ENCODE data around the gene SLC30A2. TPM values are rescaled to one million over a fixed set of nuclear protein-coding genes. Genes with fewer than 3 reads are reported as not detected.

The SLC30A2 gene
- total RNA-seq, 1 experiment from 2014 or later: 3.0 TPM

- TF ChIP-seq CTCF (IDR thresholded peaks at IDR 0.05; ENCODE audit: insufficient read depth in 1 of 2, low read depth in 1 of 2, low read length in 1 of 2, severe bottlenecking in 1 of 2, unreplicated experiment in 1 of 2): no peak
- intact Hi-C loops (cut with micrococcal nuclease; ENCODE audit: unreplicated experiment): no loop called here
- POLR2A ChIA-PET: no interaction called here
- no peak for DNase-seq
- CTCF ChIA-PET: no interaction called here
- Mint-ChIP-seq H3K27ac (ENCODE audit: unreplicated experiment) (peak overlapping the region; percentile 46), H3K36me3 (ENCODE audit: insufficient read depth, unreplicated experiment) (no peaks in the 10 kb centered on the region), H3K4me3 (ENCODE audit: unreplicated experiment) (no peak overlapping the region), H3K9me3 (ENCODE audit: unreplicated experiment) (no peaks in the 10 kb centered on the region), H3K4me1 (ENCODE audit: low read depth, unreplicated experiment) (peaks cover 20% of the 10 kb centered on the region), H3K27me3 (ENCODE audit: insufficient read depth, unreplicated experiment) (no peaks in the 10 kb centered on the region)
- H3K4me1 ChIP-seq: peaks cover 37% of the 10 kb centered on the region
- H3K36me3 ChIP-seq (ENCODE audit: control insufficient read depth, insufficient read depth, low read length): no peaks in the 10 kb centered on the region
- no peak overlapping the region for H3K4me3 ChIP-seq (ENCODE audit: low read depth, low read length)
- BruUV-seq (replicated peaks): no TSS peak
- no peaks in the 10 kb centered on the region for H3K27me3 ChIP-seq (replicated peaks; ENCODE audit: control insufficient read depth, insufficient read depth, low read length)
- no peaks in the 10 kb centered on the region for H3K9me3 ChIP-seq
Measured at GRCh38 chr1:26050248-26050640, 4.3 kb upstream of the SLC30A2 start.

GRCh38 chr1:26049531-26050247 lies 3.8 kb upstream of the SLC30A2 start:
- TF ChIP-seq CTCF (IDR thresholded peaks at IDR 0.05; ENCODE audit: insufficient read depth in 1 of 2, low read depth in 1 of 2, low read length in 1 of 2, severe bottlenecking in 1 of 2, unreplicated experiment in 1 of 2): no peak
- Mint-ChIP-seq H3K4me1 (ENCODE audit: low read depth, unreplicated experiment) (peaks cover 20% of the 10 kb centered on the region), H3K36me3 (ENCODE audit: insufficient read depth, unreplicated experiment) (no peaks in the 10 kb centered on the region), H3K27me3 (ENCODE audit: insufficient read depth, unreplicated experiment) (no peaks in the 10 kb centered on the region), H3K9me3 (ENCODE audit: unreplicated experiment) (no peaks in the 10 kb centered on the region), H3K4me3 (ENCODE audit: unreplicated experiment) (no peak overlapping the region), H3K27ac (ENCODE audit: unreplicated experiment) (peak overlapping the region; percentile 46)
- H3K27me3 ChIP-seq (replicated peaks; ENCODE audit: control insufficient read depth, insufficient read depth, low read length): no peaks in the 10 kb centered on the region
- POLR2A ChIA-PET: no interaction called here
- no peak for DNase-seq
- H3K36me3 ChIP-seq (ENCODE audit: control insufficient read depth, insufficient read depth, low read length): no peaks in the 10 kb centered on the region
- peaks cover 42% of the 10 kb centered on the region for H3K4me1 ChIP-seq
- intact Hi-C loops (cut with micrococcal nuclease; ENCODE audit: unreplicated experiment): no loop called here
- no peaks in the 10 kb centered on the region for H3K9me3 ChIP-seq
- BruUV-seq (replicated peaks): no TSS peak
- CTCF ChIA-PET: no interaction called here
- no peak overlapping the region for H3K4me3 ChIP-seq (ENCODE audit: low read depth, low read length)

- POLR2A ChIA-PET: no interaction called here
- no peaks in the 10 kb centered on the region for H3K27me3 ChIP-seq (replicated peaks; ENCODE audit: control insufficient read depth, insufficient read depth, low read length)
- Mint-ChIP-seq H3K27ac (ENCODE audit: unreplicated experiment) (no peak overlapping the region), H3K4me1 (ENCODE audit: low read depth, unreplicated experiment) (peaks cover 14% of the 10 kb centered on the region), H3K9me3 (ENCODE audit: unreplicated experiment) (no peaks in the 10 kb centered on the region), H3K36me3 (ENCODE audit: insufficient read depth, unreplicated experiment) (no peaks in the 10 kb centered on the region), H3K27me3 (ENCODE audit: insufficient read depth, unreplicated experiment) (no peaks in the 10 kb centered on the region), H3K4me3 (ENCODE audit: unreplicated experiment) (no peak overlapping the region)
- TF ChIP-seq CTCF (IDR thresholded peaks at IDR 0.05; ENCODE audit: insufficient read depth in 1 of 2, low read depth in 1 of 2, low read length in 1 of 2, severe bottlenecking in 1 of 2, unreplicated experiment in 1 of 2): no peak
- intact Hi-C loops (cut with micrococcal nuclease; ENCODE audit: unreplicated experiment): no loop called here
- H3K9me3 ChIP-seq: no peaks in the 10 kb centered on the region
- H3K36me3 ChIP-seq (ENCODE audit: control insufficient read depth, insufficient read depth, low read length): no peaks in the 10 kb centered on the region
- DNase-seq: no peak
- CTCF ChIA-PET: no interaction called here
- H3K4me1 ChIP-seq: peaks cover 29% of the 10 kb centered on the region
- no peak overlapping the region for H3K4me3 ChIP-seq (ENCODE audit: low read depth, low read length)
- BruUV-seq (replicated peaks): no TSS peak
Measured at GRCh38 chr1:26047278-26047874, 1.5 kb upstream of the SLC30A2 start.

Measured in Caco-2 (cell line).